HG02678 (cell line): ENCODE results near the gene NUDT14.

ENCODE experiments used
- ATAC-seq: cut with Tn5 transposase; IDR thresholded peaks from one replicate; pipeline ENCODE4 v1.9.1; 2021; ENCODE audit warnings: mild to moderate bottlenecking, moderate library complexity; ENCODE audit not compliant: unreplicated experiment

Gene NUDT14

GRCh38 chr14:105212541-105213300 is 31.6 kb upstream of the NUDT14 start:
- ATAC-seq: no peak

- ATAC-seq: no peak
Measured at GRCh38 chr14:105211758-105212089, 30.6 kb upstream of the NUDT14 start.

- no peak for ATAC-seq
Measured at GRCh38 chr14:105211086-105211757, 30.1 kb upstream of the NUDT14 start.

DNA sequence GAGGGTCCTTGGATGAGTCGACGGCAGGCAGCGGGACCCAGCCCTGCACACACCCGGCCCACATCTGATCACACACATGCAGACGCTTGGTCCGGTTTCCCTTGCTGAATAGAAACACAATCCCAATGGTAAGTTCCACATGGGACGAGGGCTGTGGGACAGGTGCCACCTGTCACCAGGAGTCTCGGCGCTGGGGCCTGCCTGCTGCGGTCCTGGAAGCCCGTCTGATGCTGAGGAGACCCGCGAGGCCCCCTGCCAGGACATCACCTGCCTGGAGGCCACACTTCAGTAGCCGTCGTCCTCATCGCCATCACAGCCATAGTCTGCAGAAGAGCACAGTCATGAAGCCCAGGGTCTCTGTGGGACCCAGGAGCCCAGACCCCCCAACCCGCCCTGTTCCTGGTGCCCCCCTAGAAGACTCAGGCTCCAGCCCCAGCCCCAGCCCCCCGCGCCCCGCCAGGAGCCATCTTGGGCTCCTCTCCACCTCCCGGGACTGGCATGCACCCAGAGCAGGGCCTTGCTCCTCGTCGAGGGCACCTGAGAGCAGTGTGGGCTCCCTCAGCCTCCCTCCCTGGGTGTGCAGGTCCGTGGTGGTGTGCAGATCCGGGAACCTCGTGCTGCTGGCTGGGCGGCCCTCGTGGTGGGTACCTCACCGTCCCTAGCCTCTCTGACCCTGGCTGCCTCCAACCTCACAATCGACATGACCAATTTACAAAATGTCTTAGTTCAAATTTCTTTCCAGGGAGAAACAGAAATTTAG is 29.3 kb upstream of the NUDT14 start:
- ATAC-seq: no peak

- no peak for ATAC-seq
Measured at GRCh38 chr14:105209646-105210045, 28.5 kb upstream of the NUDT14 start.

- no peak for ATAC-seq
Measured at GRCh38 chr14:105209091-105209490, 28.0 kb upstream of the NUDT14 start.

DNA sequence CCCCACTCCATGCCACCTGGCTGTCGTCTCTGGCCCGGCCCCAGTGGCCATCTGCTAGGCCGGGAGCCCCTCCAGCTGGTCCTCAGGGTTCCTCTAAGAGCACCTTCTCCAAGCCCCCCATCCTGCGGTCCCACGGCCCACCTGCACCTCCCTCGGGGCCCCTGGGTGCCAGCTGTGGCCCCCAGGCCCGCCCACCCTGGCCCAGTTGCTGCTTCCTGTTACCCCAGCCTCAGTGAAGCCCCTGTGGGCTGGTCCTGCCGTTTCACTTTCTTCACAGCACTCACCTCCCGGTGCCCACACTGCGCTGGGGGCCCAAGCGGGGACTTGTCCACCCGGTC is 27.6 kb upstream of the NUDT14 start:
- ATAC-seq: no peak

- ATAC-seq: no peak
Measured at GRCh38 chr14:105207996-105208737, 27.1 kb upstream of the NUDT14 start.

- ATAC-seq: no peak
Measured at GRCh38 chr14:105207460-105207901, 26.4 kb upstream of the NUDT14 start.

DNA sequence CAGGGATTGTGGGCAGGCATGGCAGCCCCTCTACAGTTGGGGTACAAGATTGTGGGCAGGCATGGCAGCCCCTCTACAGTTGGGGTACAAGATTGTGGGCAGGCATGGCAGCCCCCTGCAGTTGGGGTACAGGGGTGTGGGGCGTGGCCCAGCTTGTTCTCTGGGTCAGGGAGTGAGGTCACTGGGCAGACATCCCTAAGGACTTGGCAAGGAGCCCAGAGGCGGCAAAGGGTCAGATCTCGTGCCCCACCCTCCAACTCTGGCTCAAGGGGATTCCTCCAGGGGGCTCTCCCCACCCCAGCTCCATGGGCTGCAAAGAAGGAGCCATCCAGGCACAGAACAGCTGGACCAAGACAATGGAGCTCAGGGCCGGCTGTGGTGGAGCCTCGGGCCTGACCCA is 25.8 kb upstream of the NUDT14 start:
- no peak for ATAC-seq

DNA sequence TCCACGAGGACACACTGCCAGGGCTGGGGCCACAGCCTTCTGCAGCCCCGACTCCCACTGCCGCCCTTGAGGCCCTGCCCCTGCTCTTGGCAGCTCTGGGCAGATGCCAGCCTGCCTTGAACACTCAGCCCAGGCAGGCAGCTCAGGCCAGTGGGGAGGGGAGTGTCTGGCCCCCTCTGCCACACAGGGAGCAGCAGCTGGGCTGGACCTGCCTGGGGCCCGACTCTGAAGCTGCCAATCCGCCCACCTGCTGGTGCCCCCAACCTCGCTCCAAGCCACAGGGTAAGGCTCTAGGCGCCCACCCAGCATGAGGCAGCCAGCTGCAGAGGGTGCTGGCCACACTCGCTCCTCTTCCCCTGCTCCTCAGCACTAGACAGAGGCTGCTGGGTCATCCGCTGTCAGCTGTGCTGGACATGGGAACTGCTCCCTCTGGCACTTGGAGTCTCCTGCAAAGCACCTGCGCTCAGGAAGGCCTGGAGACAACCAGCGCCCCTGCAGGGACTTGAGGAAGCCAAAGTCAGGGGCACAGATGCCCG is 24.6 kb upstream of the NUDT14 start:
- ATAC-seq: no peak

DNA sequence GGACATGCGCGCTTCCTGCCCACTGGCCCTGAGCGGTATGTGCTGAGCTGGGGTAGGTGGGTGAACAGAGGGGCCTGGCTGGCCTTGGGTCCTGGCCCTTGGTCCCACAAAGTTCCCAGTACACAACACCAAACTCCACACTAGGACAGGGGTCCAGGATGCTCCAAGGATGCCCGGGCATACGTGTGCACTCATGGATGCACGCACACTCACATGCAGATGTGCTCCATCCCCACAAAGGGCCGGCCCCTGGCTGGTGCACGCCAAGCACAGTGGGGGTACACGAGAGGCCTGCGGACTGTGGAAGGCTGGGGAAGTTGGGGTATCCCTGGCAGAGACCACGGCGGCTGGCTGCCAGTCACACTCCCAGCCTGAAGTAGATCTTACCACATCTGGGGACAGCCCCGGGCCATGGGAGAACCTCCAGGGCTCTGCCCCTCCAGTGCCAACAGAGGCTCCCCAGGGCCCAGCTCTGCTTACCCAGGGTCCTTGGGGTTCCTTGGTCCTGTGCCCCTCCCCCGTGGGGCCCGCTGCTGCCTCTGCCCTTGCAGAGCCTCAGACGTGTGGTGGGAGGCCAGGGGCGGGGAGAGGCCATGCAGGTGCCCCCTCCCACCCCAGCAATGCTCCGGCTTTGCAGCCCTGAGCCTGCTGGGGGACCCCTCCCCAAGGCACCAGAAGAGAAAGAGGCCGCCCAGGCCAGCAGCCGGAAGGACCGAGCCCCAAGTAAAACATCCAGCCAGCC is 24.0 kb upstream of the NUDT14 start:
- no peak for ATAC-seq

DNA sequence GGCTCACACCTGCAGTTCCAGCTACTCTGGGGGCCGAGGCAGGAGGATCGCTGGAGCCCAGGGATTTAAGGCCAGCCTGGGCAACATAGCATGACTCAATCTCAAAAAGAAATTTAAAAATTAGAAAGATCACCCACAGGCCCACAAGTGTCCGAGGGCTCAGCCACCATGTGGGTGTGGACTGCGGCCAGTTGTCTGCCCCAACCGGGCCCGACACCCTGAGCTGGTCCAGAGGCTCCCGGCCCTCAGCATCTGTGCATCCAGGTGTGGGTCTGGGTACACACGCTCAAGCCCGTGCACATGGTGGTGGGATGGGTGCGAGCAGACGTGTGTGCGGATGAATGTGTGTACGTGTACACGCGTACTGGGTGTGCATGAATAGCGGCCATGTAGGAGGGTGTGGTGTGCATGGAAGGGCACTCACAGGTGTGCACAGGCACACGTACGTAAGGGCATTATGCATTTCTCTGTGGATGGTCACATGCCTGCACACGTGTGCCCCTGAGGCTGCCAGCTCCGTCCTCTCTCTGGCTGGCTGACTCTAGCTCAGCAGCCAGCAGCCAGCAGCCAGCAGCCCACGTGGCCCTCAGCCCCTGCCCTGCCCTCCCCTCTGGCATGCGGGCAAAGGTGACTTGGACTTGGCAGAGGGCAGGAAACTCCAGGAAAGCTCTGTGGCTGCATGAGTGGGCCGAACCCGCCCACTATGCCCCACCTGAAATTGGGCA is 23.3 kb upstream of the NUDT14 start:
- ATAC-seq: no peak

- ATAC-seq: no peak
Measured at GRCh38 chr14:105203701-105204100, 22.6 kb upstream of the NUDT14 start.

- ATAC-seq: no peak
Measured at GRCh38 chr14:105203057-105203531, 22.0 kb upstream of the NUDT14 start.

GRCh38 chr14:105201925-105202513 is 20.9 kb upstream of the NUDT14 start:
- no peak for ATAC-seq

DNA sequence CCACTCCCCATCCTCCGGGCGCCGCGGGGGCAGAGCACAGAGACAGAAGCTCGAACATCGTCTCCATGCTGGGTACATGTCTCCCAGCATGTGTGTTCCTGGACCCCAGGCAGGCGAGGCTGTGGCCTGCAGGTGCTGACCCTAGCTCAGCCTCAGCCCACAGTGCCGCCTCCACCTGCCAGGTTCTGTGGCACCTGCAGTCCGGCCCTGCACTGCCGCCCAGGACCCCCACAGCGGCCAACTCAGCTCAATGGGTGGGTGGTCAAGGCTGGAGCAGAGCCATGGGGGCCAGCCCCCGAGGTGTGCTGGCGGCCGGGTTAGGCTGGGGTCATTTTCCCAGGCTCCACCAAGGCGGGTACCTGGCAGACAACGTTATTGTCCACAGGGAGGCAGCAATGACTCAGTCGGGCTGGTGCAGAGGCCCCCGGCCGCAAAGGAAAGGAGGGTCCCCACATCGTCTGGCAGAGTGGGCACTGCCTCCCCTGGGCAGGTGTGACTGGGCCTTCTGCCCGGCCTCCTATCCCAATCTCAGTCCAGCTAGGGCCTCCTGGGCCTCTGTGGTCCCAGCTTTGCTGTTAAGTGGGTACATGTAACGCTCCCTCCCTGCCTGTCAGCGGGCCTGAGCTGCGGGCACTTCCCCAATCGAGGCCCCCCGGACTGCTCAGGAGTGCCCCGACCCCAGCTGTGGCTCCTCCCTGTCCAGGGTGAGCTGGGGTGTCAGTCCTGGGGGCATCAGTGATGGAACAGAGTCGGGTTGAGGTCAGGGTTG is 20.2 kb upstream of the NUDT14 start:
- ATAC-seq: no peak

DNA sequence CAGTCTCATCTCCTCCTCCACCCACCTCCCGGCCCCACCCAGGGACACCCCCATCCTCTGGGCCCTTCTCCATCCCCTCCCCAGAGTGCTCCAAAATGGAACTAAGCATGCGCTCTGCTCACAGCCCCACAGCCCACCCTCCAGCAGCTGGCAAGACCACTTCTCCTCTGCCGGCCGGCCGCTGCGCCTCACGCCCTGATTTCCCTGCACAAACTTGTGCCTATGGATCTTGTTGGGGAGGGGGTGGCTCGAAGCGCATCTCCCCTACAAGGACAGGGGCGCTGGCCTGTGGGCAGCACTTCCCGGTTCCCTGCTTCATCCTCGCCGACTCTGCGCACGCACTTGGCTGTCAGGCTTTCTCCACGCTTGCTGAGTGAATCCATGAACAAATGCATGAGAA is 19.5 kb upstream of the NUDT14 start:
- no peak for ATAC-seq
